ENCODE results near the gene ASTN2. TPM values are rescaled to one million over a fixed set of nuclear protein-coding genes. Genes with fewer than 3 reads are reported as not detected.

ASTN2 gene
- total and polyA plus RNA-seq, 2 donors (not counting 3 experiments of a cell fraction or from before 2014, with no cell fraction given), result 1.0 to 1.9 TPM

DNA sequence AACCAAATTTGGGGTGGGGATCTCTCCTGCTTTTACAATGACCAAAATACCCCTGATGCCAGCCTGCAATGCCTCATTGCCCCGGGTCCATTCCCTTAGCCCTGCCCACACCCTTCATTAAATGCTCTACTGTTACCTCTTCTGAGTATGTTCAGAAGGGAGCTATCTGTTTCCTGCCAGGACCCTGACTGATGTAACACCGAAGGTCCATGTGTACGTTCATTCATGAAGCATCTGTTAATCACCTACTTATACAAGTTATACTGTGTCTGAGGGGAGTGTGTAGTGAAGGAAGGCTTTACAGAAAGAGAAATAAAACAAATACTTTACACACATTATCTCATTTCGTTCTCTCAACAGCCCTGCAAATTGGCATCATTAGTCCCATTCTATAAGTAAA is 51.9 kb downstream of the ASTN2 start:
- POLR2A ChIA-PET, result no interaction called here
- no peak for TF ChIP-seq CTCF (IDR thresholded peaks at IDR 0.05; ENCODE audit: extremely low read depth in 1 of 2, insufficient read depth in 1 of 2, low read depth in 1 of 2, low read length in 2 of 2)
- no peak overlapping the region for H3K4me2 ChIP-seq (ENCODE audit: insufficient read depth, low read length)
- no peaks in the 10 kb centered on the region for H3K4me1 ChIP-seq (ENCODE audit: control insufficient read depth, extremely low read depth, insufficient read depth, low read length)
- H3K79me2 ChIP-seq (ENCODE audit: control insufficient read depth, insufficient read depth, low read length), result no peaks in the 10 kb centered on the region
- H3K4me3 ChIP-seq (replicated peaks in 1 of 3; ENCODE audit: insufficient read depth in 1 of 3, low read depth in 1 of 3, low read length in 3 of 3), result no peak overlapping the region
- H3K27me3 ChIP-seq (ENCODE audit: control insufficient read depth in 2 of 2, insufficient read depth in 2 of 2, low read length in 2 of 2), result no peaks in the 10 kb centered on the region
- no peak overlapping the region for H2AFZ ChIP-seq (ENCODE audit: low read depth, low read length)
- CTCF ChIA-PET, result no interaction called here
- dilution Hi-C loops (cut with MboI; ENCODE audit: extremely low pct_ligation_motif_present, low sequenced_read_pairs), result no loop called here
- H3K27ac ChIP-seq (ENCODE audit: insufficient read depth, low read depth, low read length), result no peak overlapping the region
- H3K9ac ChIP-seq (replicated peaks; ENCODE audit: extremely low read depth, insufficient read depth, low read length), result no peak overlapping the region
- no peaks in the 10 kb centered on the region for H4K20me1 ChIP-seq (replicated peaks; ENCODE audit: control insufficient read depth, extremely low read depth, insufficient read depth, low read length)
- BruUV-seq (replicated peaks), result no TSS peak
- DNase-seq (ENCODE audit: low read depth, low spot score) (no peak), FAIRE-seq (no peak)
- H3K9me3 ChIP-seq (replicated peaks; ENCODE audit: control insufficient read depth, insufficient read depth, low read length), result peaks cover 6% of the 10 kb centered on the region
- H3K9me1 ChIP-seq (replicated peaks; ENCODE audit: control insufficient read depth, extremely low read depth, insufficient read depth, low read length), result no peaks in the 10 kb centered on the region
- intact Hi-C loops (cut with micrococcal nuclease), result no loop called here
- H3K36me3 ChIP-seq (ENCODE audit: control insufficient read depth in 2 of 2, extremely low read depth in 1 of 2, insufficient read depth in 2 of 2, low read length in 2 of 2), result no peaks in the 10 kb centered on the region

- H2AFZ ChIP-seq (ENCODE audit: low read depth, low read length), result no peak overlapping the region
- no peak overlapping the region for H3K4me3 ChIP-seq (replicated peaks in 1 of 3; ENCODE audit: insufficient read depth in 1 of 3, low read depth in 1 of 3, low read length in 3 of 3)
- no peak overlapping the region for H3K27ac ChIP-seq (ENCODE audit: insufficient read depth, low read depth, low read length)
- no peaks in the 10 kb centered on the region for H3K27me3 ChIP-seq (ENCODE audit: control insufficient read depth in 2 of 2, insufficient read depth in 2 of 2, low read length in 2 of 2)
- peaks cover 7% of the 10 kb centered on the region for H3K9me3 ChIP-seq (replicated peaks; ENCODE audit: control insufficient read depth, insufficient read depth, low read length)
- intact Hi-C loops (cut with micrococcal nuclease), result no loop called here
- H3K9me1 ChIP-seq (replicated peaks; ENCODE audit: control insufficient read depth, extremely low read depth, insufficient read depth, low read length), result no peaks in the 10 kb centered on the region
- ChIA-PET POLR2A (no interaction called here), CTCF (no interaction called here)
- BruUV-seq (replicated peaks), result no TSS peak
- dilution Hi-C loops (cut with MboI; ENCODE audit: extremely low pct_ligation_motif_present, low sequenced_read_pairs), result no loop called here
- no peak overlapping the region for H3K4me2 ChIP-seq (ENCODE audit: insufficient read depth, low read length)
- TF ChIP-seq CTCF (IDR thresholded peaks at IDR 0.05; ENCODE audit: extremely low read depth in 1 of 2, insufficient read depth in 1 of 2, low read depth in 1 of 2, low read length in 2 of 2) (no peak), EZH2 (IDR thresholded peaks at IDR 0.05; ENCODE audit: borderline replicate concordance, low read depth, low read length, severe bottlenecking) (no peak), POLR2AphosphoS5 (IDR thresholded peaks at IDR 0.05; ENCODE audit: insufficient read depth, low read depth, low read length) (no peak), MYC (IDR thresholded peaks at IDR 0.05; ENCODE audit: low read depth, low read length) (no peak), POLR2A (IDR thresholded peaks at IDR 0.05; ENCODE audit: low read depth, low read length) (no peak), JUN (IDR thresholded peaks at IDR 0.05; ENCODE audit: borderline replicate concordance, insufficient read depth, insufficient read length, low read depth) (no peak)
- FAIRE-seq, result no peak
- no peaks in the 10 kb centered on the region for H3K4me1 ChIP-seq (ENCODE audit: control insufficient read depth, extremely low read depth, insufficient read depth, low read length)
- no peak overlapping the region for H3K9ac ChIP-seq (replicated peaks; ENCODE audit: extremely low read depth, insufficient read depth, low read length)
- no peaks in the 10 kb centered on the region for H4K20me1 ChIP-seq (replicated peaks; ENCODE audit: control insufficient read depth, extremely low read depth, insufficient read depth, low read length)
- no peaks in the 10 kb centered on the region for H3K79me2 ChIP-seq (ENCODE audit: control insufficient read depth, insufficient read depth, low read length)
- H3K36me3 ChIP-seq (ENCODE audit: control insufficient read depth in 2 of 2, extremely low read depth in 1 of 2, insufficient read depth in 2 of 2, low read length in 2 of 2), result no peaks in the 10 kb centered on the region
- no peak for DNase-seq (ENCODE audit: low read depth, low spot score)
Observed at GRCh38 chr9:117359910-117360309, 54.9 kb downstream of the ASTN2 start.

All from endothelial cell of umbilical vein (primary cell).